ENCODE data around the gene CPE. TPM values are rescaled to one million over a fixed set of nuclear protein-coding genes. Genes with fewer than 3 reads are reported as not detected.

CPE gene
- total and polyA plus RNA-seq, 4 donors: 3.0 to 5.6 (median 4.5) TPM

DNA sequence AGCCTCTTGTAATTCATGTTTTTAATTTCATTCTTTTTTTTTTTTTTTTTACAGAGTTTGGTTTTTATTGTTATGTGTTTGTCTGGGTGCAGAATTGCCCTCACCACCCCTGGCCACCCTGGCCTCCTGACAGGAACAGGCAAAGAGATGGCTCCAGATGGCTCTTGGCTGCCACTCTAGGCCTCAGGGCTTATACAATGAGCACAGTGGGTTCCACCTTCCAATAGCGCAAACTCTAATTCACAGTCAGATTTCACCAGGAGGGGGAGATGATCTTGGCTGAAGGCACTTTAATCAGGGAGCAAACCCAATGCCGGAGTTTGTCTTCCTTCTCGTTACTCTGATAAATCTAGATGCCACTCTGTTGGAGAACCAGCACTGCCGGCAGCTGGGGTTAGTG is 24.8 kb downstream of the CPE start:
- WGBS: 96% methylated on average over 4 of the region's 4 CpGs
- Histone ChIP-seq H3K9me3 (ENCODE audit: control insufficient read depth in 4 of 4, low read length in 3 of 4) (no peaks in the 10 kb centered on the region), H3K27ac (ENCODE audit: low read depth in 1 of 2, low read length in 2 of 2) (no peak overlapping the region), H3K4me1 (ENCODE audit: control insufficient read depth in 4 of 4, insufficient read depth in 4 of 4, low read length in 3 of 4) (no peaks in the 10 kb centered on the region), H3K36me3 (ENCODE audit: control insufficient read depth in 4 of 4, insufficient read depth in 3 of 4, low read depth in 1 of 4, low read length in 3 of 4) (no peaks in the 10 kb centered on the region), H3K9ac (ENCODE audit: low read depth in 1 of 2, low read length in 2 of 2) (no peak overlapping the region), H3K4me3 (ENCODE audit: low read depth in 1 of 3, low read length in 3 of 3) (no peak overlapping the region), H3K27me3 (ENCODE audit: control insufficient read depth in 4 of 4, insufficient read depth in 4 of 4, low read length in 3 of 4) (no peaks in the 10 kb centered on the region)
- DNase-seq (ENCODE audit: low spot score): no peak
- TF ChIP-seq, protein P1, sequence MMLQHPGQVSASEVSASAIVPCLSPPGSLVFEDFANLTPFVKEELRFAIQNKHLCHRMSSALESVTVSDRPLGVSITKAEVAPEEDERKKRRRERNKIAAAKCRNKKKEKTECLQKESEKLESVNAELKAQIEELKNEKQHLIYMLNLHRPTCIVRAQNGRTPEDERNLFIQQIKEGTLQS (IDR thresholded peaks at IDR 0.05): no peak
- TF ChIP-seq HNF4A (conservative IDR thresholded peaks at IDR 0.05): no peak
- no peak for TF ChIP-seq SP1 (IDR thresholded peaks at IDR 0.05)
- no peak for TF ChIP-seq NR2F2 (IDR thresholded peaks at IDR 0.05)
- TF ChIP-seq RXRA (IDR thresholded peaks at IDR 0.05): no peak
- no peak for TF ChIP-seq JUND (IDR thresholded peaks at IDR 0.05)
- no peak for TF ChIP-seq GABPA (IDR thresholded peaks at IDR 0.05 in 1 of 2, conservative IDR thresholded peaks at IDR 0.05 in 1 of 2)
- TF ChIP-seq, protein P2, sequence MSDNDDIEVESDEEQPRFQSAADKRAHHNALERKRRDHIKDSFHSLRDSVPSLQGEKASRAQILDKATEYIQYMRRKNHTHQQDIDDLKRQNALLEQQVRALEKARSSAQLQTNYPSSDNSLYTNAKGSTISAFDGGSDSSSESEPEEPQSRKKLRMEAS (IDR thresholded peaks at IDR 0.05): no peak
- no peak for TF ChIP-seq HNF4G (IDR thresholded peaks at IDR 0.05)
- no peak for TF ChIP-seq FOXA1 (IDR thresholded peaks at IDR 0.05)
- TF ChIP-seq, protein P3, sequence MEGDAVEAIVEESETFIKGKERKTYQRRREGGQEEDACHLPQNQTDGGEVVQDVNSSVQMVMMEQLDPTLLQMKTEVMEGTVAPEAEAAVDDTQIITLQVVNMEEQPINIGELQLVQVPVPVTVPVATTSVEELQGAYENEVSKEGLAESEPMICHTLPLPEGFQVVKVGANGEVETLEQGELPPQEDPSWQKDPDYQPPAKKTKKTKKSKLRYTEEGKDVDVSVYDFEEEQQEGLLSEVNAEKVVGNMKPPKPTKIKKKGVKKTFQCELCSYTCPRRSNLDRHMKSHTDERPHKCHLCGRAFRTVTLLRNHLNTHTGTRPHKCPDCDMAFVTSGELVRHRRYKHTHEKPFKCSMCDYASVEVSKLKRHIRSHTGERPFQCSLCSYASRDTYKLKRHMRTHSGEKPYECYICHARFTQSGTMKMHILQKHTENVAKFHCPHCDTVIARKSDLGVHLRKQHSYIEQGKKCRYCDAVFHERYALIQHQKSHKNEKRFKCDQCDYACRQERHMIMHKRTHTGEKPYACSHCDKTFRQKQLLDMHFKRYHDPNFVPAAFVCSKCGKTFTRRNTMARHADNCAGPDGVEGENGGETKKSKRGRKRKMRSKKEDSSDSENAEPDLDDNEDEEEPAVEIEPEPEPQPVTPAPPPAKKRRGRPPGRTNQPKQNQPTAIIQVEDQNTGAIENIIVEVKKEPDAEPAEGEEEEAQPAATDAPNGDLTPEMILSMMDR (IDR thresholded peaks at IDR 0.05; ENCODE audit: low read depth, low read length, missing input control): no peak
- no peak for TF ChIP-seq EGR1 (IDR thresholded peaks at IDR 0.05; ENCODE audit: low read depth in 2 of 2)
- TF ChIP-seq FOXA2 (IDR thresholded peaks at IDR 0.05): no peak

GRCh38 chr4:165404080-165404479 is 25.3 kb downstream of the CPE start:
- no peak for TF ChIP-seq ZBTB33 (IDR thresholded peaks at IDR 0.05)
- TF ChIP-seq NR2F2 (IDR thresholded peaks at IDR 0.05): no peak
- no peak for TF ChIP-seq TAF1 (conservative IDR thresholded peaks at IDR 0.05)
- TF ChIP-seq, protein P1 (IDR thresholded peaks at IDR 0.05): no peak
- TF ChIP-seq RAD21 (IDR thresholded peaks at IDR 0.05): no peak
- TF ChIP-seq, protein P3 (IDR thresholded peaks at IDR 0.05; ENCODE audit: low read depth, low read length, missing input control): no peak
- TF ChIP-seq HNF4A (conservative IDR thresholded peaks at IDR 0.05): no peak
- TF ChIP-seq SP1 (IDR thresholded peaks at IDR 0.05): no peak
- TF ChIP-seq GABPA (IDR thresholded peaks at IDR 0.05 in 1 of 2, conservative IDR thresholded peaks at IDR 0.05 in 1 of 2): no peak
- no peak overlapping the region for H3K4me3 ChIP-seq (ENCODE audit: low read depth in 1 of 3, low read length in 3 of 3)
- 95% methylated on average over 8 of the region's 8 CpGs for WGBS
- no peak overlapping the region for H3K27ac ChIP-seq (ENCODE audit: low read depth in 1 of 2, low read length in 2 of 2)
- H3K4me1 ChIP-seq (ENCODE audit: control insufficient read depth in 4 of 4, insufficient read depth in 4 of 4, low read length in 3 of 4): no peaks in the 10 kb centered on the region
- DNase-seq (ENCODE audit: low spot score): no peak
- H3K27me3 ChIP-seq (ENCODE audit: control insufficient read depth in 4 of 4, insufficient read depth in 4 of 4, low read length in 3 of 4): no peaks in the 10 kb centered on the region
- no peaks in the 10 kb centered on the region for H3K36me3 ChIP-seq (ENCODE audit: control insufficient read depth in 4 of 4, insufficient read depth in 3 of 4, low read depth in 1 of 4, low read length in 3 of 4)
- H3K9ac ChIP-seq (ENCODE audit: low read depth in 1 of 2, low read length in 2 of 2): no peak overlapping the region
- no peaks in the 10 kb centered on the region for H3K9me3 ChIP-seq (ENCODE audit: control insufficient read depth in 4 of 4, low read length in 3 of 4)
